GM06990 (cell line): Measurements from ENCODE around the gene F2.

ENCODE experiments used
- DNase-seq: peaks from one replicate; pipeline ENCODE4 v3.0.0-alpha.2; 2011; ENCODE audit not compliant: insufficient read length; ENCODE audit errors: extremely low read depth
- H3K27me3 ChIP-seq: replicated peaks from 2 replicates; pipeline ENCODE4 v1.6.0; 2011; ENCODE audit warnings: low read length; ENCODE audit not compliant: control insufficient read depth, insufficient read depth
- H3K36me3 ChIP-seq: 2 replicates; pipeline ENCODE4 v1.5.1; 2011; ENCODE audit warnings: low read length; ENCODE audit not compliant: control insufficient read depth, insufficient read depth
- H3K4me3 ChIP-seq: replicated peaks from 2 replicates; pipeline ENCODE4 v1.5.1; 2011; ENCODE audit warnings: low read depth, mild to moderate bottlenecking, control low read depth, low read length
- TF ChIP-seq, protein P1 (sequence below): IDR thresholded peaks from 2 replicates; pipeline ENCODE4 v1.5.1; 2011; ENCODE audit warnings: low read length, control low read depth, mild to moderate bottlenecking, inconsistent platforms; ENCODE audit not compliant: insufficient read depth, poor library complexity, severe bottlenecking

Gene F2

GRCh38 chr11:46696212-46696558 lies 22.8 kb upstream of the F2 start:
- Histone ChIP-seq H3K4me3 (no peak overlapping the region), H3K27me3 (no peaks in the 10 kb centered on the region), H3K36me3 (peaks cover 33% of the 10 kb centered on the region)
- TF ChIP-seq, protein P1, sequence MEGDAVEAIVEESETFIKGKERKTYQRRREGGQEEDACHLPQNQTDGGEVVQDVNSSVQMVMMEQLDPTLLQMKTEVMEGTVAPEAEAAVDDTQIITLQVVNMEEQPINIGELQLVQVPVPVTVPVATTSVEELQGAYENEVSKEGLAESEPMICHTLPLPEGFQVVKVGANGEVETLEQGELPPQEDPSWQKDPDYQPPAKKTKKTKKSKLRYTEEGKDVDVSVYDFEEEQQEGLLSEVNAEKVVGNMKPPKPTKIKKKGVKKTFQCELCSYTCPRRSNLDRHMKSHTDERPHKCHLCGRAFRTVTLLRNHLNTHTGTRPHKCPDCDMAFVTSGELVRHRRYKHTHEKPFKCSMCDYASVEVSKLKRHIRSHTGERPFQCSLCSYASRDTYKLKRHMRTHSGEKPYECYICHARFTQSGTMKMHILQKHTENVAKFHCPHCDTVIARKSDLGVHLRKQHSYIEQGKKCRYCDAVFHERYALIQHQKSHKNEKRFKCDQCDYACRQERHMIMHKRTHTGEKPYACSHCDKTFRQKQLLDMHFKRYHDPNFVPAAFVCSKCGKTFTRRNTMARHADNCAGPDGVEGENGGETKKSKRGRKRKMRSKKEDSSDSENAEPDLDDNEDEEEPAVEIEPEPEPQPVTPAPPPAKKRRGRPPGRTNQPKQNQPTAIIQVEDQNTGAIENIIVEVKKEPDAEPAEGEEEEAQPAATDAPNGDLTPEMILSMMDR: no peak
- no peak for DNase-seq

DNA sequence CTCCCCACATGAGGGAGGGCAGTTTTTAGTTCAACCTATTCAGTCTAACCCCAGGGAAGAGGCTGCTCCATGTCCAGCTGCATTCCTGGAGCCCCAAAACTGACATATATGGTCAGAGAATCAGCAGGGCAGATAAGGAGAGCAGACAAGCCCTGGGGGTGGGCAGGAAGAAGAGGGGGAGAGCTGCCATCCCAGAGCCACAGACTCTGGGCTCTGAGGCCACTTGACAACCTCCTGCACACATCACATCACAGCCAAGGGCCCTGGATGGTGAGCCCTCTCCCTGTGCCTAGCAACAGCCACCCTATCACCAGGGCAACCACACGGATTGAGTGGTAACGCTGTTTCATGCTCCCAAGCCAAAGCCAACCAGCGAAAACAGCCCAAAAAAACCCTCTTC lies 21.7 kb upstream of the F2 start:
- DNase-seq: no peak
- TF ChIP-seq, protein P1: no peak

GRCh38 chr11:46697723-46698122 lies 21.3 kb upstream of the F2 start:
- DNase-seq: no peak
- Histone ChIP-seq H3K27me3 (no peaks in the 10 kb centered on the region), H3K36me3 (peaks cover 26% of the 10 kb centered on the region), H3K4me3 (no peak overlapping the region)
- TF ChIP-seq, protein P1: no peak

More for the DNA sequence above, 21.7 kb upstream of the F2 start:
- Histone ChIP-seq H3K27me3 (no peaks in the 10 kb centered on the region), H3K36me3 (peaks cover 27% of the 10 kb centered on the region), H3K4me3 (no peak overlapping the region)

GRCh38 chr11:46698597-46698996 lies 20.4 kb upstream of the F2 start:
- DNase-seq: no peak
- Histone ChIP-seq H3K27me3 (no peaks in the 10 kb centered on the region), H3K36me3 (peaks cover 31% of the 10 kb centered on the region), H3K4me3 (no peak overlapping the region)
- TF ChIP-seq, protein P1: no peak

DNA sequence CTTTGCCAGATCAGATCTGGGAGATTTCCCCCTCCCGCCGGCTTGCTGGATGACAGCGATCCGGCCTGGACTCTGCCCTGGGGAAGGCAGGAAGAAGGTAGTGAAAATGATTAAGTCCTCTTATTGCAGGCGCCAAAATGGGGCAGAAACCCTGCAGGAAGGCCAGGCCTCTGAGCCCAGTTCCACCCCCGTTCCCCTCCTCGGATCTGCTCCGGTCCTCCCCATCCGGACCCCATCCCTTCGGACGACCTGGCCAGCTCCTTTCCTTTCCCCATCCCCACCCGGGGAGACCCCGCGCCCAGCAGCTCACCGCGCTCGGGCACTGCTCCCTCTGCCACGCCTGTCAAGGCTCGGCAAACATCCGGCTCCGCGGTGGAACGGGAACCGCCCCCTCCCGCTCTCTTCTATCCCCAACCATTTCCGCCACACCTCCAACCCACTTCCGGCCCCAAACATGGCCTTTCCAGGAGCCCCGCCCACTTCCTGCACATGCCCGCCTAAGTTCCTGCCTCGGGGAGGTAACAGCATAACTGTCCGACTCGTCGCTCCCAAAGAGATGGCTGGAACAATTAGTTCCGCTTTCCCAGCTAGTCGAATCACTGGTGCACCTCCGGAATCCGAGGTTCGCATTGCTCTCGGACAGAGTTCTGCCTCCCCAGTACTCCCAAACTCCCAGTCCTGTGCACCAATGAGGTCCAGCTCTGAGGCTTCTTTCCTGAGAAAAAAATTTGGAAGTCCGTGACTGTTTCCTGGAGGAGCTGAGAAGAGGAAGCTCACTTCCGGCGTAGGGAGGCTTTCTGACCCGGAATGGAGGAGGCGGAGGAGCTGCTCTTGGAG lies 18.6 kb upstream of the F2 start, which contains the start of the genes ARHGAP1 and ZNF408:
Gene ARHGAP1 (minus strand): TSS at position 379 of the 837 bp plus-strand sequence. CDS start 4,512 bp downstream, outside the sequence.
Gene ZNF408 (plus strand): TSS at position 791 of the 837 bp plus-strand sequence. CDS start 17 bp downstream, at position 808.
- no peaks in the 10 kb centered on the region for H3K27me3 ChIP-seq
- peaks cover 33% of the 10 kb centered on the region for H3K36me3 ChIP-seq
- peak within 1 kb of the TSS; percentile 64 for H3K4me3 ChIP-seq
- TF ChIP-seq, protein P1: no peak
- DNase-seq: peak; percentile 96
